Uterus (tissue), 4 donors: ENCODE results near the gene HYPK. TPM values are rescaled to one million over a fixed set of nuclear protein-coding genes. Genes with fewer than 3 reads are reported as not detected.
"Not testable (repeated sequence)": the region's sequence is repeated elsewhere in the genome, so short reads cannot be mapped to it uniquely, and the experiment has no call there.

Experiments
- DNase-seq, 2 donors: peaks; one replicate each; pipeline ENCODE4 v3.0.0-alpha.2; 2019 to 2020
- H3K27ac ChIP-seq, 2 donors: fragments of 200-600 bp; sonication (generic); 1 replicate in 1 of 2; 2 replicates in 1 of 2; pipeline ENCODE4 v1.5.1; 2016 to 2018
- H3K27me3 ChIP-seq, 2 donors: fragments of 200-600 bp; sonication (generic); one replicate each; pipeline ENCODE4 v1.5.1; 2018 to 2019; ENCODE audit warnings: control low read depth in 1 of 2
- H3K36me3 ChIP-seq, 2 donors: fragments of 200-600 bp; sonication (generic); one replicate each; pipeline ENCODE4 v1.5.1; 2019; ENCODE audit warnings: control low read depth in 1 of 2
- H3K4me1 ChIP-seq, 2 donors: fragments of 200-600 bp; sonication (generic); one replicate each; pipeline ENCODE4 v1.5.1; 2018 to 2019; ENCODE audit warnings: control low read depth in 1 of 2
- H3K4me3 ChIP-seq, 2 donors: fragments of 200-600 bp; sonication (generic); 1 replicate in 1 of 2; 2 replicates in 1 of 2; pipeline ENCODE4 v1.5.1; 2018 to 2019; ENCODE audit warnings: mild to moderate bottlenecking in 1 of 2
- H3K9me3 ChIP-seq, 2 donors: fragments of 200-600 bp; sonication (generic); one replicate each; pipeline ENCODE4 v1.5.1; 2019; ENCODE audit warnings: control low read depth in 1 of 2
- POLR2A ChIP-seq, 2 donors: fragments of 450-650 bp; IDR thresholded peaks; one replicate each; pipeline ENCODE4 v1.6.1; 2016; ENCODE audit warnings: antibody characterized with exemption in 2 of 2, mild to moderate bottlenecking in 1 of 2, moderate library complexity in 1 of 2
- intact Hi-C: fragments of 100-400 bp; cut with DNase I; formaldehyde crosslinking; loops from one replicate; pipeline ENCODE4 v1.15.1; 2023; ENCODE audit warnings: low total_unique reads
- total RNA-seq, 4 donors: library from RNA; depleted of rRNA in 3 of 4; stranded (reverse); fragments of >200 nt in 3 of 4; gene quantifications; one replicate each; pipeline versions ENCODE4 v1.1.0 to v1.2.4, GENCODE V29; 2014 to 2023
- TF ChIP-seq, protein P1 (sequence below), 4 experiments: fragments of 200-600 bp in 2 of 4; fragments of 450-650 bp in 2 of 4; sonication (generic) in 2 of 4; IDR thresholded peaks; one replicate each; pipeline ENCODE4 v1.5.1; 2016 to 2019; ENCODE audit warnings: antibody characterized with exemption in 4 of 4, mild to moderate bottlenecking in 2 of 4, moderate library complexity in 1 of 4
- donor health status: DM: yes; HTN: yes; CAD: no.

Gene HYPK
- total RNA-seq, 4 donors from 2014 or later, result 4.8 to 42.3 (median 14.1) TPM

DNA sequence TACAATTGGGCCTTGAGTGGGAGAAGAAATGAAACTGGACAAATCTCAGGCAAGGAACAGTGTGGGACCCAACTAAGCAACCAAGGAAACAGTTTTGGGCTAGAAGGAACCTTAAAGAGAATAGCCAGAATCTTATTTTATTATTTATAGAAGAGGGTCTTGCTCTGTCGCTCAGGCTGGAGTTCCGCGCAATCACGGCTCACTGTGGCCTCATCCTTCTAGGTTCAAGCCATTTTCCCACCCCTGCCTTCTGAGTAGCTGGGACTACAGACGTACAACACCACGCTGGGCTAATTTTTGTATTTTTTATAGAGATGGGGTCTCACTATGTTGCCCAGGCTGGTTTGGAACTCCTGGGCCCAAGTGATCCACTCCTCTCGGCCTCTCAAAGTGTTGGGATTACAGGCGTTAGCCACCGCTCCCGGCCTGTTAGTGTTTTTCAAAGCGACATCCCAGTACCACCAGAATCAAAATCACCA lies 25.7 kb downstream of the HYPK start:
- H3K4me3 ChIP-seq, result peak overlapping the region; percentile 43 to 49

DNA sequence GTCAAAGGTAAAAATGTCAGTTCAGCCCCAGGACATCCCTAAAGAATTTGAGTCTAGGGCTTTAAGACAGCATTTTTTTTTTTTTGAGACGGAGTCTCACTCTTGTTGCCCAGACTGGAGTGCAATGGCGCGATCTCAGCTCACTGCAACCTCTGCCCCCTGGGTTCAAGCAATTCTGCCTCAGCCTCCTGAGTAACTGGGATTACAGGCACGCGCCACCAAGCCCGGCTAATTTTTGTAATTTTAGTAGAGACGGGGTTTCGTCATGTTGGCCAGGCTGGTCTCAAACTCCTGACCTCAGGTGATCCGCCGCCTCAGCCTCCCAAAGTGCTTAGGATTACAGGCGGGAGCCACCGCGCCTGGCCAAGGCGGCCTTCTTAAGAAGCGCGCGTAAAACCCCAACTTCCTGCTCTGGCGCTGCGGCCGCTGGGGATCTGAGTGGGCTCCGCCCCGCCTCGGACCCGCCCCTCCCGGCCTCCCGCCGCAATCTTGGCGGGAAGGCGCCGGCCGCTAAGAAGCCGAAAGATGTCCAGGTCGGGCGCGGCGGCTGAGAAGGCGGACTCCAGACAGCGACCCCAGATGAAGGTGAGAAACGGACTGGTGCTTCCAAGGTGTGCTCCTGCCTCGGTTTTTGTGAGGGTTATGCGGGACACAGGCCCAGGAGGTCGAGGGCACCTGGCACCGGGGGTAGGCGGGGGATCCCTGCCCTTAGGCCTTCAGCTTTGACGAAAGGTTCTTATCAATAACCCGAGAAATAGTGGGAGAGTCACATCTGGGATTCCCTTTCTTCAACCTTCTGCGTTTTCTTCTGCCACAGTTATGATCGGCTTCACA lies 26.3 kb downstream of the HYPK start, which contains the start of gene WDR76:
Gene WDR76 (plus strand): TSS at position 495 of the 834 bp plus-strand sequence. CDS start 31 bp downstream, at position 526.
- H3K36me3 ChIP-seq, result no peaks in the 10 kb centered on the region
- TF ChIP-seq, protein P1, sequence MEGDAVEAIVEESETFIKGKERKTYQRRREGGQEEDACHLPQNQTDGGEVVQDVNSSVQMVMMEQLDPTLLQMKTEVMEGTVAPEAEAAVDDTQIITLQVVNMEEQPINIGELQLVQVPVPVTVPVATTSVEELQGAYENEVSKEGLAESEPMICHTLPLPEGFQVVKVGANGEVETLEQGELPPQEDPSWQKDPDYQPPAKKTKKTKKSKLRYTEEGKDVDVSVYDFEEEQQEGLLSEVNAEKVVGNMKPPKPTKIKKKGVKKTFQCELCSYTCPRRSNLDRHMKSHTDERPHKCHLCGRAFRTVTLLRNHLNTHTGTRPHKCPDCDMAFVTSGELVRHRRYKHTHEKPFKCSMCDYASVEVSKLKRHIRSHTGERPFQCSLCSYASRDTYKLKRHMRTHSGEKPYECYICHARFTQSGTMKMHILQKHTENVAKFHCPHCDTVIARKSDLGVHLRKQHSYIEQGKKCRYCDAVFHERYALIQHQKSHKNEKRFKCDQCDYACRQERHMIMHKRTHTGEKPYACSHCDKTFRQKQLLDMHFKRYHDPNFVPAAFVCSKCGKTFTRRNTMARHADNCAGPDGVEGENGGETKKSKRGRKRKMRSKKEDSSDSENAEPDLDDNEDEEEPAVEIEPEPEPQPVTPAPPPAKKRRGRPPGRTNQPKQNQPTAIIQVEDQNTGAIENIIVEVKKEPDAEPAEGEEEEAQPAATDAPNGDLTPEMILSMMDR (IDR thresholded peaks at IDR 0.05), result no peak
- TF ChIP-seq POLR2A (IDR thresholded peaks at IDR 0.05), result peak; percentile 23 to 30
- peaks cover 0 to 19% of the 10 kb centered on the region in 2 donors for H3K4me1 ChIP-seq
- no peaks in the 10 kb centered on the region for H3K27me3 ChIP-seq
- H3K9me3 ChIP-seq, result no peaks in the 10 kb centered on the region
- intact Hi-C loops, result no loop called here
- peak; percentile 80 to 82 for DNase-seq
- peak within 1 kb of the TSS; percentile 77 to 83 for H3K27ac ChIP-seq
- peak within 1 kb of the TSS; percentile 43 to 49 for H3K4me3 ChIP-seq

More for the DNA sequence above, 25.7 kb downstream of the HYPK start:
- no peak for DNase-seq
- no peaks in the 10 kb centered on the region for H3K9me3 ChIP-seq
- intact Hi-C loops, result no loop called here
- peak overlapping the region; percentile 77 to 83 for H3K27ac ChIP-seq
- no peaks in the 10 kb centered on the region for H3K27me3 ChIP-seq
- no peaks in the 10 kb centered on the region for H3K36me3 ChIP-seq
- TF ChIP-seq, protein P1 (IDR thresholded peaks at IDR 0.05), result no peak
- no peak for TF ChIP-seq POLR2A (IDR thresholded peaks at IDR 0.05)
- H3K4me1 ChIP-seq, result peaks cover 0 to 19% of the 10 kb centered on the region in 2 donors

DNA sequence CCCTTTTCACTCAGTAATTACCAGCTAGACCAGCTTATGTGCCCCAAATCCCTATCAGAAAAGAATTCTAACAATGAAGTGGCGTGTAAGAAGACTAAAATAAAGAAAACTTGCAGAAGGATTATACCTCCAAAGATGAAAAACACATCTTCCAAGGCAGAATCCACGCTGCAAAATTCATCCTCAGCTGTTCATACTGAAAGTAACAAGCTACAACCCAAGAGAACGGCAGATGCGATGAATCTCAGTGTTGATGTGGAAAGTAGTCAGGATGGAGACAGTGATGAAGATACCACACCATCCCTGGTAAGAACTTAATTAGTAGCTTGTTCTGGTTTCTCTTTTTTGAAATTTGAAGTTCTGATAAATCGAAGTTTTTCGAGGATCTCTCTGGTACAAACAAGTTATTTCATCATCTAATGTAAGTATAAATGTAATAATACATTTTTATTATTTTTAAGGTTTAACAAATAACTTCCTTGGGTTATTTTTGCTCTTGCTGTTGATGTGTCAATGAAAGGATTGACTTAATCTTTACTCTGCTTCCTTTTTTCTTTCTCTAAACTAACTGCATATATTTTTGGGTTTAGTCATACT lies 27.8 kb downstream of the HYPK start:
- H3K36me3 ChIP-seq, result no peaks in the 10 kb centered on the region
- intact Hi-C loops, result no loop called here
- no peak overlapping the region for H3K4me3 ChIP-seq
- no peak for DNase-seq
- no peak for TF ChIP-seq POLR2A (IDR thresholded peaks at IDR 0.05)
- TF ChIP-seq, protein P1 (IDR thresholded peaks at IDR 0.05), result no peak
- H3K9me3 ChIP-seq, result no peaks in the 10 kb centered on the region
- peaks cover 0 to 19% of the 10 kb centered on the region in 2 donors for H3K4me1 ChIP-seq
- H3K27ac ChIP-seq, result peak overlapping the region; percentile 77 to 83
- H3K27me3 ChIP-seq, result no peaks in the 10 kb centered on the region

DNA sequence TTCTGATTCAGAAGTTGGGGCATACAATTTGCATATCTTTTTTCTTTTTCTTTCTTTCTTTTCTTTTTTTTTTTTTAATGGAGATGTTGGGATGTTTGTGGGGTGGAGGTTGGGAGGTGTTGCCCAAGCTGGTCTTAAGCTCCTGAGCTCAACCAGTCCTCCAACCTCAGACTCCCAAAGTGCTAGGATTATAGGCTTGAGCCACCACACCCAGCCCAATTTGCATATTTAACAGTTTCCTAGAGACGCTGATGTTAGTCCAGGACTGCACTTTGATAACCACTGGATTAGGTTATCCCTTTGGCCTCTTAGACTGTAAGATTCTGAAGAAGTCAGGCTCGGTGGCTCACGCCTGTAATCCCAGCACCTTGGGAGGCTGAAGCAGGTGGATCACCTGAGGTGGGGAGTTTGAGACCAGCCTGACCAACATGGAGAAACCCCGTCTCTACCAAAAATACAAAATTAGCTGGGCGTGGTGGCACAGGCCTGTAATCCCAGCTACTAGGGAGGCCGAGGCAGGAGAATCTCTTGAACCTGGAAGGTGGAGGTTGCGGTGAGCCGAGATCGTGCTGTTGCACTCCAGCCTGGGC lies 29.6 kb downstream of the HYPK start:
- H3K27me3 ChIP-seq, H3K27ac ChIP-seq, H3K4me3 ChIP-seq, H3K9me3 ChIP-seq, intact Hi-C loops, H3K36me3 ChIP-seq, DNase-seq: not testable (repeated sequence)
- H3K4me1 ChIP-seq, result peaks cover 0 to 13% of the 10 kb centered on the region in 2 donors

DNA sequence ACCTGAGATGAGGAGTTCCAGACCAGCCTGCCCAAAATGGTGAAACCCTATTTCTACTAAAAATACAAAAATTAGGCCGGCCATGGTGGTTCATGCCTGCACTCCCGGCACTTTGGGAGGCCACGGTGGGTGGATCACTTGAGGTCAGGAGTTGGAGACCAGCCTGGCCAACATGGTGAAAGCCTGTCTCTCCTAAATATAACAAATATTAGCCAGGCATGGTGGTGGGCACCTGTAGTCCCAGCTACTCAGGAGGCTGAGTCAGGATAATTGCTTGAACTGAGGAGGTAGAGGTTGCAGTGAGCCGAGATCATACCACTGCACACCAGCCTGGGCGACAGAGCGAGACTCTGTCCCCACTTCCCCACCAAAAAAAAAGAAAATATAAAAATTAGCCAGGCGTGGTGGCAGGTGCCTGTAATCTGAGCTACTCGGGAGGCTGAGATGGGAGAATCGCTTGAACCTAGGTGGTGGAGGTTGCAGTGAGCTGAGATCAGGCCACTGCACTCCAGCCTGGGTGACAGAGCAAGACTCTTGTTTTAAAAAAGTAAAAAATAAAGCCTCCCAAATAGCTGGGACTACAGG lies 30.4 kb downstream of the HYPK start:
- H3K36me3 ChIP-seq, H3K27me3 ChIP-seq, H3K27ac ChIP-seq, H3K9me3 ChIP-seq, DNase-seq, intact Hi-C loops, H3K4me3 ChIP-seq: not testable (repeated sequence)
- peaks cover 0 to 13% of the 10 kb centered on the region in 2 donors for H3K4me1 ChIP-seq

DNA sequence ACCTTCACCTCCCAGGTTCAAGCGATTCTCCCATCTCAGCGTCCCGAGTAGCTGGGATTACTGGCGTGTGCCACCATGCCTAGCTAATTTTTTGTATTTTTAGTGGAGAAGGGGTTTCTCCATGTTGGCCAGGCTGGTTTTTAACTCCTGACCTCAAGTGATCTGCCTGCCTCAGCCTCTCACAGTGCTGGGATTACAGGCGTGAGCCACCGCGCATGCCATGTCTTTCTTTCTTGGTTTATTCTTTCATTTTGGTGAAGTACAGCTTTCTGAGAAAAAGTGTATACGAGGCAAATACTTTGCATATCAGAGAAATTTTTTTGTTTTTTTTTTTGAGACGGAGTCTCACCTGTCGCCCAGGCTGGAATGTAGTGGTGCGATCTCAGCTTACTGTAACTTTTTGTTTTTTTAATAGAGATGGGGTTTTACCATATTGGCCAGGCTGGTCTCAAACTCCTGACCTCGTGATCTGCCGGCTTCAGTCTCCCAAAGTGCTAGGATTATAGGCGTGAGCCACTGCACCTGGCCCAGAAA lies 31.2 kb downstream of the HYPK start:
- intact Hi-C loops, H3K4me3 ChIP-seq, H3K27ac ChIP-seq, H3K9me3 ChIP-seq, DNase-seq, H3K27me3 ChIP-seq, H3K36me3 ChIP-seq, H3K4me1 ChIP-seq: not testable (repeated sequence)

DNA sequence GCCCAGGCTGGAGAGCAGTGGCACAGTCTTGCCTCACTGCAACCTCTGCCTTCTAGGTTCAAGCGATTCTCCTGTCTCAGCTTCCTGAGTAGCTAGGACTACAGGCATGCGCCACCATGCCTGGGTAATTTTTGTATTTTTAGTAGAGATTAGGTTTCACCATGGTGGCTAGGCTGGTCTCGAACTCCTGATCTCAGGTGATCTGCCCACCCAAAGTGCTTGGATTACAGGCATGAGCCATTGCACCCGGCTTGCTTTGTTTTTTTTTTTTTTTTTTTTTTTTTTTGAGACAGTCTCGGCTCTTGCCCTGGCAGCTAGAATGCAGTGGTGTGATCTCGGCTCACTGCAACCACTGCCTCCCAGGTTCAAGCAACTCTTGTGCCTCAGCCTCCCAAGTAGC lies 32.1 kb downstream of the HYPK start:
- intact Hi-C loops, H3K27ac ChIP-seq, H3K27me3 ChIP-seq, H3K9me3 ChIP-seq, DNase-seq, H3K4me1 ChIP-seq, H3K4me3 ChIP-seq, H3K36me3 ChIP-seq: not testable (repeated sequence)
